SU-DHL-6 (cell line): ENCODE results near the gene GP1BB.

Experiments
- H2AFZ ChIP-seq: fragments of 200-600 bp; sonication (generic); 2 replicates; pipeline ENCODE4 v1.6.1; 2014; ENCODE audit warnings: low read depth, mild to moderate bottlenecking, moderate library complexity, mixed read lengths, antibody characterized with exemption, low read length; ENCODE audit not compliant: severe bottlenecking
- H3F3A ChIP-seq: fragments of 200-600 bp; shearing (Covaris generic); 2 replicates; pipeline ENCODE4 v1.6.0; 2016; ENCODE audit warnings: antibody characterized with exemption, mild to moderate bottlenecking; ENCODE audit not compliant: insufficient read depth
- H3K27ac ChIP-seq: fragments of 200-600 bp; sonication (generic); 2 replicates; pipeline ENCODE4 v1.5.1; 2016; ENCODE audit warnings: low read depth, mild to moderate bottlenecking, low read length, moderate library complexity, mixed read lengths
- H3K27me3 ChIP-seq: fragments of 200-600 bp; sonication (generic), shearing (Covaris generic); 2 replicates; pipeline ENCODE4 v1.6.0; 2014; ENCODE audit warnings: mild to moderate bottlenecking, low read length
- H3K36me3 ChIP-seq: fragments of 200-600 bp; sonication (generic); 2 replicates; pipeline ENCODE4 v1.6.1; 2014; ENCODE audit warnings: mild to moderate bottlenecking, low read length, mixed read lengths
- H3K4me2 ChIP-seq: fragments of 300-600, 200-600 bp; shearing (Covaris generic), sonication (generic); 2 replicates; pipeline ENCODE4 v1.6.0; 2014; ENCODE audit warnings: low read length, low read depth, mild to moderate bottlenecking; ENCODE audit not compliant: poor library complexity, severe bottlenecking
- H3K4me3 ChIP-seq: fragments of 200-600 bp; sonication (generic); 2 replicates; pipeline ENCODE4 v1.5.1; 2014; ENCODE audit warnings: antibody characterized with exemption, low read length, mild to moderate bottlenecking, mixed read lengths; ENCODE audit not compliant: insufficient read depth, poor library complexity, severe bottlenecking
- H3K79me2 ChIP-seq: fragments of 200-600 bp; sonication (generic); 2 replicates; pipeline ENCODE4 v1.6.1; 2014; ENCODE audit warnings: mild to moderate bottlenecking, low read length, moderate library complexity; ENCODE audit not compliant: insufficient read depth
- H3K9ac ChIP-seq: fragments of 200-600 bp; sonication (generic); 2 replicates; pipeline ENCODE4 v1.7.0; 2014; ENCODE audit warnings: mild to moderate bottlenecking, low read length
- H3K9me2 ChIP-seq: fragments of 200-600 bp; sonication (generic); replicated peaks from 2 replicates; pipeline ENCODE4 v1.6.1; 2014; ENCODE audit warnings: low read length; ENCODE audit not compliant: insufficient read depth
- H3K9me3 ChIP-seq: fragments of 200-600 bp; sonication (generic); 2 replicates; pipeline ENCODE4 v1.6.1; 2014; ENCODE audit warnings: low read length, mixed read lengths; ENCODE audit not compliant: insufficient read depth
- H4K20me1 ChIP-seq: fragments of 200-600 bp; sonication (generic); 2 replicates; pipeline ENCODE4 v1.6.1; 2014; ENCODE audit warnings: low read depth, mild to moderate bottlenecking, antibody characterized with exemption, low read length, moderate library complexity, mixed read lengths
- EZH2phosphoT487 ChIP-seq: fragments of 200-600 bp; sonication (generic), shearing (Covaris generic); conservative IDR thresholded peaks from 2 replicates; pipeline ENCODE4 v1.6.1; 2018; ENCODE audit warnings: mild to moderate bottlenecking, antibody characterized with exemption, low read length, moderate library complexity, mixed read lengths
- TF ChIP-seq, protein P1 (sequence below): fragments of 200-600 bp; sonication (generic); IDR thresholded peaks from one replicate; pipeline ENCODE4 v1.5.1; 2017; ENCODE audit warnings: antibody characterized with exemption, mild to moderate bottlenecking, low read length, moderate library complexity; ENCODE audit not compliant: insufficient read depth, poor library complexity, severe bottlenecking

GP1BB gene

DNA sequence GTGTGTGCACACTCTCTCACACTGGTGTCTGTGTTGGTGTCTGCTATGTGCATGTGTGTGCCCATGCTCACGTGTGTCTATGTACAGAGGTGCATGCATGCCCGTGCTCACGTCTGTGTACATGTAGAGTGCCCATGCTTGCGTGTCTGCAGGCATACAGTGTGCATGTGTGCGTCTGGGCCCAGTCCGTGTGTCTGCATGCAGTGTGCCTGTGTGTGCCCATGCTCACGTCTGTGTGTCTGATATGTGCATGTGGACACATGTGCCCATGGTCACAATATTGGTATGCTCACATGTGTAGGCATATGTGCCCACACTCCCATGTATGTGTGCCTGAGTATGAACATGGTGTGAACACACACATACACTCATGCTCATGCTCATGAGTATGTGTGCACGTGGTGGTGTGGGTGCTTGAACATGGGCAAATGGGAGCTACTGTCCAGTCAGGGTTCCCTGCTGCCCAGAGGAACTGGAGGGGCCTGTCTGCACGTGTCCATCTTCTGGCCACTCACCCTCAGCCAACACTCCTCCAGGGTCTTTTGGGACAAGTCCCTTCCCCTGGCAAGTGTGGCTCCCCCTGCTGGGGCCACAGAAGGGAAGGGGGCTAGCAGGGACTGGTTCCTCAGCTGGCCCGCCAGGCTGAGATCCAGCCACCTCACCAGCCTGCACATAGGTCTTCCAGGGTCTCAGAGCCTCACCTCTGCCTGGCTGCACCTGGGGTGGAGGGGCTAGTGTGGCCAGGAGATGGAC, 29.9 kb downstream of the GP1BB start:
- TF ChIP-seq EZH2phosphoT487 = no peak
- TF ChIP-seq, protein P1, sequence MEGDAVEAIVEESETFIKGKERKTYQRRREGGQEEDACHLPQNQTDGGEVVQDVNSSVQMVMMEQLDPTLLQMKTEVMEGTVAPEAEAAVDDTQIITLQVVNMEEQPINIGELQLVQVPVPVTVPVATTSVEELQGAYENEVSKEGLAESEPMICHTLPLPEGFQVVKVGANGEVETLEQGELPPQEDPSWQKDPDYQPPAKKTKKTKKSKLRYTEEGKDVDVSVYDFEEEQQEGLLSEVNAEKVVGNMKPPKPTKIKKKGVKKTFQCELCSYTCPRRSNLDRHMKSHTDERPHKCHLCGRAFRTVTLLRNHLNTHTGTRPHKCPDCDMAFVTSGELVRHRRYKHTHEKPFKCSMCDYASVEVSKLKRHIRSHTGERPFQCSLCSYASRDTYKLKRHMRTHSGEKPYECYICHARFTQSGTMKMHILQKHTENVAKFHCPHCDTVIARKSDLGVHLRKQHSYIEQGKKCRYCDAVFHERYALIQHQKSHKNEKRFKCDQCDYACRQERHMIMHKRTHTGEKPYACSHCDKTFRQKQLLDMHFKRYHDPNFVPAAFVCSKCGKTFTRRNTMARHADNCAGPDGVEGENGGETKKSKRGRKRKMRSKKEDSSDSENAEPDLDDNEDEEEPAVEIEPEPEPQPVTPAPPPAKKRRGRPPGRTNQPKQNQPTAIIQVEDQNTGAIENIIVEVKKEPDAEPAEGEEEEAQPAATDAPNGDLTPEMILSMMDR = no peak

DNA sequence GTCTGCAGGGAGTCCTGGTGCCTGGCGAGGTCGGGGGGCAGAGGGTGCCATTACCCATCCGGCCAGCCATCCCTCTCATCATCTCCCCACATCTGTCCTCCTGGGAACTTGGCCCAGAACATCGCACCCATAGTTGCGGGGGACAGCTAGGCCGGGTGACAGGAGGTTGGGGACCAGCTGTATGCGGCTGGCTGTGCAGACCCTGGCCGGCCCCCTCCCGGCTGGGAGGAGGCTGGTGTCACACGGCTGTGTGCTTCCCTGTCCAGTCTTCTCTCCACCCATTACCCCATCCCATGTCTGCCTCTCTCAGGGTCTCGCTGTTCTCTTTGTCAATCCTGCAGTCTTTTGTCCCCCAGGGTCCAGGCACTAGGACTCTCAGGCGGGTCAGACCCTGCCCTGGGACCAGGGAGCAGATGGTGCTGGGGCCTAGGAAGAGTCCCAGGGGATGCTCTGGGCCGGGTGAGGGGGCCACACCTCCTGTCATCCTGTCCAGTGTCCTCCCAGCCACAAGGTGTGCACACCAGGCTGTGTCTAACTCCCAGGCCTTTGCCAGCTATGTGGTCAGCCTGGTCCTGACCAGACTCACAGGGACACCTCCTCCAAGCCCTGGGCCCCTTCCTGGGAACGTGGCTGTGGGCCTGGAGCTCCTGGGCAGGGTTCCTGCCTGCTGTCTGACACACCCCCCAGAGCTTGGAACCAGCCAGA, 30.8 kb downstream of the GP1BB start:
- H3K9ac ChIP-seq = no peak overlapping the region
- no peaks in the 10 kb centered on the region for H3K9me2 ChIP-seq
- H3K4me2 ChIP-seq = no peak overlapping the region
- H3K27me3 ChIP-seq = no peaks in the 10 kb centered on the region
- H4K20me1 ChIP-seq = no peaks in the 10 kb centered on the region
- no peaks in the 10 kb centered on the region for H3K9me3 ChIP-seq
- H3F3A ChIP-seq = no peaks in the 10 kb centered on the region
- H3K79me2 ChIP-seq = no peaks in the 10 kb centered on the region
- no peaks in the 10 kb centered on the region for H3K36me3 ChIP-seq
- H3K4me3 ChIP-seq = no peak overlapping the region
- no peak overlapping the region for H2AFZ ChIP-seq
- no peak for TF ChIP-seq EZH2phosphoT487
- TF ChIP-seq, protein P1 = no peak
- no peak overlapping the region for H3K27ac ChIP-seq

More for the DNA sequence above, 29.9 kb downstream of the GP1BB start:
- Histone ChIP-seq H3K27ac (no peak overlapping the region), H3K4me3 (no peak overlapping the region), H3K27me3 (no peaks in the 10 kb centered on the region), H2AFZ (no peak overlapping the region), H3K9me2 (no peaks in the 10 kb centered on the region), H3K4me2 (no peak overlapping the region), H3K36me3 (no peaks in the 10 kb centered on the region), H3K79me2 (no peaks in the 10 kb centered on the region), H3K9me3 (no peaks in the 10 kb centered on the region), H3K9ac (no peak overlapping the region), H3F3A (no peaks in the 10 kb centered on the region), H4K20me1 (no peaks in the 10 kb centered on the region)

DNA sequence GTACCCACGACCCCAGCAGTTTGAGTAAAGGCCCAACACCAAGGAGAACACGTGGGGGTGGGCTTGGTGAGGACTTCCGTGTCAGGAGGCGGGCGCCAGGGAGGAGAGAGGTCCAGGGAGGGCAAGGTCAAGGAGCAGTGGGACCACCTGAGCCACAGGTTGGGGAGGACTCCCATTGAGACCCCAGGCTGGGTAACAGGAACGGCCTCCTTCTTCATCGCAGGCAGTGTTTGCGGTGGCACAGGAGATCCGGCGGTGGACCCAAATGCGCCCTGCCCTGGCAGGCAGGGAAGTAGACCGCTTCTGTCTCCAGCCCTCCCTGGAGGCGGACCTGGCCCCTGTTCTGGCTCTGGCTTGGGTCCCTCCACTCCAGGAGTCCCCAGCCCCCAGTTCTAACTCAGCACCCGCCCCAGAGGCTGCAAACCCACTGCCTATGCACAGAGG, 31.4 kb downstream of the GP1BB start:
- H3K9ac ChIP-seq = no peak overlapping the region
- no peak overlapping the region for H3K4me3 ChIP-seq
- no peak overlapping the region for H2AFZ ChIP-seq
- no peak for TF ChIP-seq EZH2phosphoT487
- TF ChIP-seq, protein P1 = no peak
- H3K9me3 ChIP-seq = no peaks in the 10 kb centered on the region
- no peaks in the 10 kb centered on the region for H3K27me3 ChIP-seq
- no peaks in the 10 kb centered on the region for H3K79me2 ChIP-seq
- no peaks in the 10 kb centered on the region for H4K20me1 ChIP-seq
- H3F3A ChIP-seq = no peaks in the 10 kb centered on the region
- no peak overlapping the region for H3K27ac ChIP-seq
- H3K9me2 ChIP-seq = no peaks in the 10 kb centered on the region
- no peak overlapping the region for H3K4me2 ChIP-seq
- no peaks in the 10 kb centered on the region for H3K36me3 ChIP-seq
